Liver (tissue), 9 donors: Measurements from ENCODE around the gene MAPK4. TPM values are rescaled to one million over a fixed set of nuclear protein-coding genes. Genes with fewer than 3 reads are reported as not detected.

Source experiments
- DNase-seq: peaks from one replicate; pipeline ENCODE4 v3.0.0-alpha.2; 2017; ENCODE audit warnings: low spot score
- H3K27ac ChIP-seq, 2 donors: one replicate each; pipeline ENCODE4 v1.7.0; 2013; ENCODE audit warnings: inconsistent platforms in 2 of 2, low read length in 2 of 2, control low read depth in 1 of 2, low read depth in 1 of 2, mild to moderate bottlenecking in 1 of 2
- H3K27me3 ChIP-seq, 4 donors: one replicate each; pipeline versions ENCODE4 v1.6.1 to v1.7.0; 2013; ENCODE audit warnings: low read length in 3 of 4, inconsistent platforms in 1 of 4, mild to moderate bottlenecking in 1 of 4, moderate library complexity in 1 of 4; ENCODE audit not compliant: control insufficient read depth in 4 of 4, insufficient read depth in 4 of 4
- H3K36me3 ChIP-seq, 4 donors: one replicate each; pipeline versions ENCODE4 v1.6.1 to v1.7.0; 2013; ENCODE audit warnings: low read length in 3 of 4, mild to moderate bottlenecking in 3 of 4, low read depth in 1 of 4, moderate library complexity in 1 of 4; ENCODE audit not compliant: control insufficient read depth in 4 of 4, insufficient read depth in 3 of 4
- H3K4me1 ChIP-seq, 4 donors: one replicate each; pipeline versions ENCODE4 v1.6.1 to v1.7.0; 2013; ENCODE audit warnings: low read length in 3 of 4, mild to moderate bottlenecking in 3 of 4, moderate library complexity in 1 of 4; ENCODE audit not compliant: control insufficient read depth in 4 of 4, insufficient read depth in 4 of 4
- H3K4me3 ChIP-seq, 3 donors: one replicate each; pipeline versions ENCODE4 v1.6.1 to v1.7.0; 2013; ENCODE audit warnings: low read length in 3 of 3, control low read depth in 1 of 3, low read depth in 1 of 3, mild to moderate bottlenecking in 1 of 3
- H3K9ac ChIP-seq, 2 donors: one replicate each; pipeline ENCODE4 v1.7.0; 2013; ENCODE audit warnings: low read length in 2 of 2, mild to moderate bottlenecking in 2 of 2, moderate library complexity in 2 of 2, control low read depth in 1 of 2, low read depth in 1 of 2
- H3K9me3 ChIP-seq, 4 donors: one replicate each; pipeline versions ENCODE4 v1.6.1 to v1.7.0; 2013; ENCODE audit warnings: low read length in 3 of 4; ENCODE audit not compliant: control insufficient read depth in 4 of 4
- EGR1 ChIP-seq, 2 donors: IDR thresholded peaks; 2 replicates each; pipeline ENCODE4 v1.6.1; 2016 to 2018; ENCODE audit warnings: antibody characterized with exemption in 2 of 2, low read depth in 2 of 2
- FOXA2 ChIP-seq: IDR thresholded peaks from 2 replicates; pipeline ENCODE4 v1.6.1; 2016; ENCODE audit warnings: antibody characterized with exemption
- GABPA ChIP-seq, 2 donors: IDR thresholded peaks in 1 of 2; conservative IDR thresholded peaks in 1 of 2; 2 replicates each; pipeline ENCODE4 v1.6.1; 2016; ENCODE audit warnings: antibody characterized with exemption in 2 of 2, mild to moderate bottlenecking in 1 of 2, moderate library complexity in 1 of 2
- RAD21 ChIP-seq, 2 donors: IDR thresholded peaks; 2 replicates each; pipeline ENCODE4 v1.6.1; 2016; ENCODE audit warnings: antibody characterized with exemption in 2 of 2, mild to moderate bottlenecking in 2 of 2
- RXRA ChIP-seq, 2 donors: IDR thresholded peaks; 2 replicates each; pipeline ENCODE4 v1.6.1; 2017 to 2018; ENCODE audit warnings: antibody characterized with exemption in 2 of 2, mild to moderate bottlenecking in 1 of 2
- SP1 ChIP-seq: IDR thresholded peaks from 2 replicates; pipeline ENCODE4 v1.6.1; 2018; ENCODE audit warnings: antibody characterized with exemption, mild to moderate bottlenecking
- TAF1 ChIP-seq: conservative IDR thresholded peaks from 2 replicates; pipeline ENCODE4 v1.6.1; 2016; ENCODE audit warnings: antibody characterized with exemption, mild to moderate bottlenecking
- YY1 ChIP-seq: IDR thresholded peaks from 2 replicates; pipeline ENCODE4 v1.6.1; 2016; ENCODE audit warnings: antibody characterized with exemption, mild to moderate bottlenecking
- WGBS: extraction: QIAGEN DNeasy Blood & Tissue Kit; methylation state at CpG from one replicate; pipeline ENCODE4 v1.1.7; 2013; 5-methylcytosine and 5-hydroxymethylcytosine counted together
- polyA plus RNA-seq, 2 donors: library from polyadenylated mRNA; stranded (reverse) in 1 of 2; unstranded in 1 of 2; fragments of 200-250 nt in 1 of 2; fragments of >200 nt in 1 of 2; fragmentation: Nextera tagmentation in 1 of 2; extraction: Ambion mirVana in 1 of 2; gene quantifications; one replicate each; pipeline versions ENCODE4 v1.2.1 to v1.2.3, GENCODE V29; 2013 to 2015
- total RNA-seq, 2 donors: library from RNA; depleted of rRNA; stranded (reverse); fragments of >200 nt; gene quantifications; one replicate each; pipeline ENCODE4 v1.2.3, GENCODE V29; 2014
- TF ChIP-seq, protein P1 (sequence below): fragments of 150-350 bp; IDR thresholded peaks from 2 replicates; pipeline ENCODE4 v1.5.1; 2017; ENCODE audit warnings: improper control_type of control experiment, low read depth, low read length; ENCODE audit not compliant: missing input control
- TF ChIP-seq, protein P2 (sequence below): IDR thresholded peaks from 2 replicates; pipeline ENCODE4 v1.6.1; 2016; ENCODE audit warnings: antibody characterized with exemption
- TF ChIP-seq, protein P3 (sequence below): IDR thresholded peaks from 2 replicates; pipeline ENCODE4 v1.6.1; 2016; ENCODE audit warnings: antibody characterized with exemption
- TF ChIP-seq, protein P4 (sequence below): IDR thresholded peaks from 2 replicates; pipeline ENCODE4 v1.6.1; 2016; ENCODE audit warnings: antibody characterized with exemption
- donor health status: healthy.
- donor health status: healthy.
- donor health status: healthy.
- donor health status: healthy.
- donor health status: healthy.

The MAPK4 gene
- total and polyA plus RNA-seq, 4 donors, result under 0.01 to 4.9 (median 1.5) TPM

DNA sequence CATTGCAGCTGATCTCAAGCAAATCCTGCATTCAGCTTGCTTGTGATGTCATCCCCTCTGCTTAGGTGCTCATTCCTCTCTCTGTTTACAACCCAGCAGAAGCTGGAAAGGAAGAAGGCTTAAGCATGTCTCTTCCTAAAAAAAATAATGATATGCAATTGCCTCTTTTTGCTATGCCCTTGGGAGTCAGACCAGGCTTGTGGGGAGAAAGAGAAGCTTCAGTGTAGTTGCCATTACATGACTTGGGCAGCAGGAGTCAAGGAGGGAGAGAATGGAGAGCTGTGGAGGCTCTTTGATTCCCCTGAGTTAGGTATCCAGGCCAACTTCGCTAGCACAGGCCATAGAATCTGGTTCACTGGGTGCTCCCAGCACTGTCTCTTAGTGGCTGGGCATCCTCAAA lies 101.1 kb downstream of the MAPK4 start:
- no peak for DNase-seq
- TF ChIP-seq YY1 (no peak), GABPA (IDR thresholded peaks at IDR 0.05 in 1 of 2, conservative IDR thresholded peaks at IDR 0.05 in 1 of 2) (no peak), EGR1 (IDR thresholded peaks at IDR 0.05; ENCODE audit: low read depth in 2 of 2) (no peak), SP1 (no peak), FOXA2 (no peak), TAF1 (no peak), RXRA (IDR thresholded peaks at IDR 0.05) (no peak)
- TF ChIP-seq, protein P1, sequence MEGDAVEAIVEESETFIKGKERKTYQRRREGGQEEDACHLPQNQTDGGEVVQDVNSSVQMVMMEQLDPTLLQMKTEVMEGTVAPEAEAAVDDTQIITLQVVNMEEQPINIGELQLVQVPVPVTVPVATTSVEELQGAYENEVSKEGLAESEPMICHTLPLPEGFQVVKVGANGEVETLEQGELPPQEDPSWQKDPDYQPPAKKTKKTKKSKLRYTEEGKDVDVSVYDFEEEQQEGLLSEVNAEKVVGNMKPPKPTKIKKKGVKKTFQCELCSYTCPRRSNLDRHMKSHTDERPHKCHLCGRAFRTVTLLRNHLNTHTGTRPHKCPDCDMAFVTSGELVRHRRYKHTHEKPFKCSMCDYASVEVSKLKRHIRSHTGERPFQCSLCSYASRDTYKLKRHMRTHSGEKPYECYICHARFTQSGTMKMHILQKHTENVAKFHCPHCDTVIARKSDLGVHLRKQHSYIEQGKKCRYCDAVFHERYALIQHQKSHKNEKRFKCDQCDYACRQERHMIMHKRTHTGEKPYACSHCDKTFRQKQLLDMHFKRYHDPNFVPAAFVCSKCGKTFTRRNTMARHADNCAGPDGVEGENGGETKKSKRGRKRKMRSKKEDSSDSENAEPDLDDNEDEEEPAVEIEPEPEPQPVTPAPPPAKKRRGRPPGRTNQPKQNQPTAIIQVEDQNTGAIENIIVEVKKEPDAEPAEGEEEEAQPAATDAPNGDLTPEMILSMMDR, result no peak
- TF ChIP-seq, protein P2, sequence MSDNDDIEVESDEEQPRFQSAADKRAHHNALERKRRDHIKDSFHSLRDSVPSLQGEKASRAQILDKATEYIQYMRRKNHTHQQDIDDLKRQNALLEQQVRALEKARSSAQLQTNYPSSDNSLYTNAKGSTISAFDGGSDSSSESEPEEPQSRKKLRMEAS, result no peak
- TF ChIP-seq, protein P3, sequence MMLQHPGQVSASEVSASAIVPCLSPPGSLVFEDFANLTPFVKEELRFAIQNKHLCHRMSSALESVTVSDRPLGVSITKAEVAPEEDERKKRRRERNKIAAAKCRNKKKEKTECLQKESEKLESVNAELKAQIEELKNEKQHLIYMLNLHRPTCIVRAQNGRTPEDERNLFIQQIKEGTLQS, result no peak
- TF ChIP-seq, protein P4, sequence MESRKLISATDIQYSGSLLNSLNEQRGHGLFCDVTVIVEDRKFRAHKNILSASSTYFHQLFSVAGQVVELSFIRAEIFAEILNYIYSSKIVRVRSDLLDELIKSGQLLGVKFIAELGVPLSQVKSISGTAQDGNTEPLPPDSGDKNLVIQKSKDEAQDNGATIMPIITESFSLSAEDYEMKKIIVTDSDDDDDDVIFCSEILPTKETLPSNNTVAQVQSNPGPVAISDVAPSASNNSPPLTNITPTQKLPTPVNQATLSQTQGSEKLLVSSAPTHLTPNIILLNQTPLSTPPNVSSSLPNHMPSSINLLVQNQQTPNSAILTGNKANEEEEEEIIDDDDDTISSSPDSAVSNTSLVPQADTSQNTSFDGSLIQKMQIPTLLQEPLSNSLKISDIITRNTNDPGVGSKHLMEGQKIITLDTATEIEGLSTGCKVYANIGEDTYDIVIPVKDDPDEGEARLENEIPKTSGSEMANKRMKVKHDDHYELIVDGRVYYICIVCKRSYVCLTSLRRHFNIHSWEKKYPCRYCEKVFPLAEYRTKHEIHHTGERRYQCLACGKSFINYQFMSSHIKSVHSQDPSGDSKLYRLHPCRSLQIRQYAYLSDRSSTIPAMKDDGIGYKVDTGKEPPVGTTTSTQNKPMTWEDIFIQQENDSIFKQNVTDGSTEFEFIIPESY, result no peak
- Histone ChIP-seq H3K4me1 (no peaks in the 10 kb centered on the region), H3K9me3 (peaks cover 0 to 7% (median 1%) of the 10 kb centered on the region in 4 donors), H3K9ac (no peak overlapping the region), H3K27ac (no peak overlapping the region), H3K27me3 (no peaks in the 10 kb centered on the region), H3K4me3 (no peak overlapping the region), H3K36me3 (no peaks in the 10 kb centered on the region)
- 83% methylated on average over 1 of the region's 1 CpG for WGBS

DNA sequence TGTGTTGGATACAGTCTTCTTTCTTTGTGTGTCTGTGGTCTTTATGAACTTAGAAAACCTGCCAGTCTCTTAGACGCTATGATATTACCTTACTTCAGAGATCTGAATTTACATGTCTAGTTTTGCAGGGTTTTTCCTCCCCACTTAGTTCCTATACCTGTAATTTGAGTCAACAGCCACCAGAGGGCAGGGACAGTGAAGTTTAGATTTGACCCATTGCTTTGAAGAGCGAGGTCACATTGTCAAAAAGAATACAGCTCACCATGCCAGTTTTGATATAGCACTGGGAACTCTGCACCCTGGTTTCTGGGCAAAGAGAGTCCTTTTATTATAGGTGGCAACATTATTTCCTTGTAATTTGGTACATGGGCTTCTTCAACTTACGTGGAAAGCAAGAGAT lies 102.3 kb downstream of the MAPK4 start:
- Histone ChIP-seq H3K9me3 (peaks cover 0 to 7% (median 1%) of the 10 kb centered on the region in 4 donors), H3K4me1 (no peaks in the 10 kb centered on the region), H3K4me3 (no peak overlapping the region), H3K9ac (no peak overlapping the region), H3K36me3 (no peaks in the 10 kb centered on the region), H3K27me3 (no peaks in the 10 kb centered on the region), H3K27ac (no peak overlapping the region)
- no peak for DNase-seq
- TF ChIP-seq RAD21 (IDR thresholded peaks at IDR 0.05) (peak; percentile 47 to 48), EGR1 (IDR thresholded peaks at IDR 0.05; ENCODE audit: low read depth in 2 of 2) (no peak)
- TF ChIP-seq, protein P1, result peak; percentile 31
- 72% methylated on average over 3 of the region's 3 CpGs for WGBS
